OCI-LY1 (cell line): ENCODE results near the gene SLC7A14.

ENCODE experiments used
- H2AFZ ChIP-seq: fragments of 200-600 bp; sonication (generic), shearing (Covaris generic); 2 replicates; pipeline ENCODE4 v1.6.0; 2014; ENCODE audit warnings: antibody characterized with exemption, mild to moderate bottlenecking, low read length
- H3F3A ChIP-seq: fragments of 200-600 bp; sonication (generic), shearing (Covaris generic); 2 replicates; pipeline ENCODE4 v1.6.0; 2014; ENCODE audit warnings: mild to moderate bottlenecking, antibody characterized with exemption, low read length, moderate library complexity; ENCODE audit not compliant: insufficient read depth
- H3K27ac ChIP-seq: fragments of 200-600 bp; sonication (generic); 2 replicates; pipeline ENCODE4 v1.5.1; 2014; ENCODE audit warnings: low read length, mixed run types, mild to moderate bottlenecking, low read depth; ENCODE audit not compliant: poor library complexity, severe bottlenecking
- H3K27me3 ChIP-seq: fragments of 200-600 bp; sonication (generic); 2 replicates; pipeline ENCODE4 v1.6.0; 2014; ENCODE audit warnings: antibody characterized with exemption, mild to moderate bottlenecking, low read length, moderate library complexity; ENCODE audit not compliant: insufficient read depth
- H3K36me3 ChIP-seq: fragments of 200-600 bp; sonication (generic); 2 replicates; pipeline ENCODE4 v1.6.1; 2014; ENCODE audit warnings: mild to moderate bottlenecking, antibody characterized with exemption, low read length, moderate library complexity, mixed read lengths; ENCODE audit not compliant: insufficient read depth
- H3K4me1 ChIP-seq: fragments of 200-600 bp; sonication (generic); 2 replicates; pipeline ENCODE4 v1.5.1; 2014; ENCODE audit warnings: mild to moderate bottlenecking, low read length, moderate library complexity; ENCODE audit not compliant: insufficient read depth, severe bottlenecking
- H3K4me2 ChIP-seq: fragments of 200-600 bp; sonication (generic), shearing (Covaris generic); 2 replicates; pipeline ENCODE4 v1.6.1; 2014; ENCODE audit warnings: low read length
- H3K4me3 ChIP-seq: fragments of 200-600 bp; sonication (generic); 2 replicates; pipeline ENCODE4 v1.5.1; 2014; ENCODE audit warnings: low read length, low read depth, mild to moderate bottlenecking, mixed read lengths; ENCODE audit not compliant: poor library complexity, severe bottlenecking
- H3K79me2 ChIP-seq: fragments of 200-600 bp; shearing (Covaris generic); 2 replicates; pipeline ENCODE4 v1.6.1; 2016; ENCODE audit warnings: mixed run types, low read length, mixed read lengths; ENCODE audit not compliant: insufficient read depth
- H3K9ac ChIP-seq: fragments of 200-600 bp; sonication (generic), shearing (Covaris generic); 2 replicates; pipeline ENCODE4 v1.6.1; 2014; ENCODE audit warnings: mild to moderate bottlenecking, low read length, mixed read lengths
- H3K9me2 ChIP-seq: fragments of 200-600 bp; sonication (generic), shearing (Covaris generic); 2 replicates; pipeline ENCODE4 v1.6.1; 2014; ENCODE audit warnings: low read depth, mild to moderate bottlenecking, low read length, mixed read lengths
- H3K9me3 ChIP-seq: fragments of 200-600 bp; shearing (Covaris generic); 2 replicates; pipeline ENCODE4 v1.6.1; 2014; ENCODE audit warnings: low read length, mixed read lengths
- H4K20me1 ChIP-seq: fragments of 200-600 bp; sonication (generic), shearing (Covaris generic); 2 replicates; pipeline ENCODE4 v1.6.0; 2016; ENCODE audit warnings: mild to moderate bottlenecking, low read length; ENCODE audit not compliant: insufficient read depth
- CTCF ChIP-seq: fragments of 200-600 bp; sonication (generic), shearing (Covaris generic); IDR thresholded peaks from 2 replicates; pipeline ENCODE4 v1.5.1; 2017; ENCODE audit warnings: mild to moderate bottlenecking, antibody characterized with exemption, low read length, moderate library complexity, mixed read lengths
- EZH2 ChIP-seq: fragments of 200-600 bp; sonication (generic), shearing (Covaris generic); IDR thresholded peaks from 2 replicates; pipeline ENCODE4 v1.8.0; 2017; ENCODE audit warnings: borderline replicate concordance, mixed run types, mild to moderate bottlenecking, antibody characterized with exemption, low read length, moderate library complexity, mixed read lengths

SLC7A14 gene

GRCh38 chr3:170614214-170614966, 28.5 kb upstream of the SLC7A14 start:
- no peaks in the 10 kb centered on the region for H3K36me3 ChIP-seq
- TF ChIP-seq EZH2 (no peak), CTCF (no peak)
- H3K9ac ChIP-seq: no peak overlapping the region
- no peaks in the 10 kb centered on the region for H4K20me1 ChIP-seq
- H3K79me2 ChIP-seq: no peaks in the 10 kb centered on the region
- no peaks in the 10 kb centered on the region for H3K9me3 ChIP-seq
- no peak overlapping the region for H2AFZ ChIP-seq
- no peak overlapping the region for H3K4me3 ChIP-seq
- H3K27me3 ChIP-seq: no peaks in the 10 kb centered on the region
- H3K27ac ChIP-seq: no peak overlapping the region
- no peak overlapping the region for H3K4me2 ChIP-seq
- no peaks in the 10 kb centered on the region for H3K4me1 ChIP-seq
- H3K9me2 ChIP-seq: no peaks in the 10 kb centered on the region
- H3F3A ChIP-seq: no peaks in the 10 kb centered on the region

DNA sequence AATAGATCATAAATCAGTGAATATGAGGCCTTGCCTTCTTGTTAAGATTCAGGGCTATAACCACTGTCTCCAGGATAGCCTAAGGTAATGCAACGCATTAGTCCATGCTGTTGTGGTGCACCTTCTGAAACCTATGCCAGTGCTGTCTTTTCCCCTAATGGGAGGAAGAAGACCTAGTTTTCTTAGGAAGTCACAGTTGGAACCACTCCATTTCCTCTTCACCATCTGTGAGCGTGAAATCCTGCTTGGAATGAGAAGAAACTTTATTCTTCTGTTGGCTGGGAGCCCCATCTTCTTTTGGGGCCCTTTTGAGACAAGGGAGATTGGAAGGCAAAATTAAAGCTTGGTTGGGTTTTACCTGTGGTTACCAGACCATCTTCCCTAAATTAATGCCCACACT, 25.9 kb upstream of the SLC7A14 start:
- H3K4me3 ChIP-seq: no peak overlapping the region
- H4K20me1 ChIP-seq: no peaks in the 10 kb centered on the region
- H3K36me3 ChIP-seq: no peaks in the 10 kb centered on the region
- no peaks in the 10 kb centered on the region for H3K79me2 ChIP-seq
- H3K27me3 ChIP-seq: no peaks in the 10 kb centered on the region
- H3K27ac ChIP-seq: no peak overlapping the region
- no peak overlapping the region for H2AFZ ChIP-seq
- no peaks in the 10 kb centered on the region for H3F3A ChIP-seq
- H3K9me2 ChIP-seq: no peaks in the 10 kb centered on the region
- TF ChIP-seq CTCF: no peak
- no peak for TF ChIP-seq EZH2
- H3K9ac ChIP-seq: no peak overlapping the region
- no peak overlapping the region for H3K4me2 ChIP-seq
- H3K4me1 ChIP-seq: no peaks in the 10 kb centered on the region
- no peaks in the 10 kb centered on the region for H3K9me3 ChIP-seq

GRCh38 chr3:170610321-170610884, 24.5 kb upstream of the SLC7A14 start:
- no peak overlapping the region for H3K9ac ChIP-seq
- H3K9me2 ChIP-seq: no peaks in the 10 kb centered on the region

More at GRCh38 chr3:170610321-170610884, 24.5 kb upstream of the SLC7A14 start:
- Histone ChIP-seq H3K4me2 (no peak overlapping the region), H3K4me1 (no peaks in the 10 kb centered on the region), H3K36me3 (no peaks in the 10 kb centered on the region), H4K20me1 (no peaks in the 10 kb centered on the region), H3K4me3 (no peak overlapping the region), H3K79me2 (no peaks in the 10 kb centered on the region), H2AFZ (no peak overlapping the region), H3K27me3 (no peaks in the 10 kb centered on the region), H3F3A (no peaks in the 10 kb centered on the region), H3K9me3 (no peaks in the 10 kb centered on the region), H3K27ac (no peak overlapping the region)
- no peak for TF ChIP-seq EZH2
- TF ChIP-seq CTCF: no peak
